BLaER1 (cell line): ENCODE results near the gene ZCWPW2.

Experiments used
- H3K27ac ChIP-seq: shearing (Covaris generic); formaldehyde crosslinking; 2 replicates; pipeline ENCODE4 v1.8.1; 2022
- H3K27me3 ChIP-seq: shearing (Covaris generic); formaldehyde crosslinking; 2 replicates; pipeline ENCODE4 v1.8.1; 2022
- H3K36me3 ChIP-seq: shearing (Covaris generic); formaldehyde crosslinking; 2 replicates; pipeline ENCODE4 v1.8.1; 2022
- H3K4me1 ChIP-seq: shearing (Covaris generic); formaldehyde crosslinking; 2 replicates; pipeline ENCODE4 v1.8.1; 2022
- H3K4me2 ChIP-seq: shearing (Covaris generic); formaldehyde crosslinking; 2 replicates; pipeline ENCODE4 v1.8.1; 2022
- H3K4me3 ChIP-seq: shearing (Covaris generic); formaldehyde crosslinking; 2 replicates; pipeline ENCODE4 v1.8.1; 2022
- H3K9ac ChIP-seq: shearing (Covaris generic); formaldehyde crosslinking; 2 replicates; pipeline ENCODE4 v1.8.1; 2022
- H3K9me3 ChIP-seq: shearing (Covaris generic); formaldehyde crosslinking; 2 replicates; pipeline ENCODE4 v1.8.1; 2022
- H4K20me1 ChIP-seq: shearing (Covaris generic); formaldehyde crosslinking; 2 replicates; pipeline ENCODE4 v1.8.1; 2022
- Cebpa-rat ChIP-seq: shearing (Covaris generic); IDR thresholded peaks from 2 replicates; pipeline ENCODE4 v1.8.1; 2022

Gene ZCWPW2

DNA sequence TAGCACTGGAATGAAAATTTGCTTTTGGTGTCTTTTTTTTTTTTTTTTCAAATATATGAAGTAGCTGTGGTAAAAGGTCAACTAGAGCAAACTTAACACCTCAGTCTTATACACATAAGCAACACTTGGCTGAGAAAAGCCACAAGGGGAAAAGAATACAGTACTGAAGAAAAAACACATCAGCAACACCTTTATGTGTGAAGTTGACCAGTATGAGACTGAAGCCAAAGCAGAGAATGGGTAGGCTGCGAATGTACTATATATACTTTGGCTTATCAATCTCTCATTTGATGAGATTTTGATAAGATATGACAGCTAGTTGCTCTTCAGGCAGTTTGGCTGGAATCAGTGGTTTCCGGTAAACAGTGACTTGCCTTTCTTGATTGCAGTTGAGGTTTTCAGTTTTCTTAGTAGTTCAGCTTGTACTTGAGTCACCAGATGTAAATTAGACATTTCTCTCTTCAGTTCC, 22.0 kb upstream of the ZCWPW2 start:
- Histone ChIP-seq H4K20me1 (no peaks in the 10 kb centered on the region), H3K27ac (no peak overlapping the region; the same call in 1 of the 2 replicates), H3K4me1 (peaks cover 88% of the 10 kb centered on the region), H3K9ac (no peak overlapping the region), H3K36me3 (peaks cover 23% of the 10 kb centered on the region), H3K9me3 (no peaks in the 10 kb centered on the region), H3K4me2 (peak overlapping the region; percentile 50), H3K4me3 (no peak overlapping the region), H3K27me3 (no peaks in the 10 kb centered on the region)
- no peak for TF ChIP-seq Cebpa-rat

DNA sequence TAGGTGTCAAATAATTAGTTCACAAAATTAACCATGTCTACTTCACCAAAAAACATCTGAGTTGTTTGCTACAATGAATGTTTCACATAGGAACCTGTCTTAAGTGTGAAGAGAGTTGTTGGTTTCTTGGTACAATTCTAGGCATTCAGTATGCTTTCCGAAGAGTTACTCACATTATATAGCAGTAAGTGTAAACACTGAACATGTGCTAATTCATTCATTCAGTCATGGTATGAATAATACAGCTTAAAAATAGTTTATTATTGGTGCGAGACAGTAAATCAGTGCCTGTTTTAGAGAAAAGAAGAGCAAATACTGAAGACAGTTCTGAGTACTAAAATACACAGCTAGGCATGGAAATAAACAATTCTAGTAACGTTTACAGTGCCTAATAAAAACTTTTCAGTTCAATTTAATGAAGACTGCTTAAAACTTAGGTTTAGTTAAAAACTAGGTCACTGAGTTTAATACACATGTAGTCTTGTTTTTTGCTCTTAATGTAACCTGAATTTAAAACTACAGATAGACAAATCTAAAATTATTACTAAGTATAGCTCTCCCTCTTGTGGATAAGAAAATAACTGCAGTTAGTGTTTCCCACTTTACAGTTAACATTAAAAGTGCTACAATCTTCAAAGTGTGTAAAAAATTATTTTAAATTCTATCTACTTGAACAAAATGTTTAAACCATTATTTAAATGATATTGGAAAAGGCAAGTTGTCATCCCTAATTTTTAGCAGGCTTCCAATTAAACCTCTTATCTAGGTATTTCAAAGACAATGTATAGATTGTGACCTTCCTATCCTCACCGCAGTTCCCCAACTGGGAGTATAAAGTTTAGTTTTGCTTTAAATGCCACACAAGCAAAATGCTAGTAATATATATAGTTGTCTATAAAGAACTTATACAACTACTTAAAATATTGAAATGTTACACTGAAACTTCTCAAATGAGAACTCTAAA, 20.1 kb upstream of the ZCWPW2 start:
- peaks cover 23% of the 10 kb centered on the region for H3K36me3 ChIP-seq
- no peak for TF ChIP-seq Cebpa-rat
- H3K4me1 ChIP-seq: peaks cover 72% of the 10 kb centered on the region
- no peak overlapping the region for H3K4me3 ChIP-seq
- no peak overlapping the region; the same call in 1 of the 2 replicates for H3K27ac ChIP-seq
- H3K9ac ChIP-seq: no peak overlapping the region
- no peaks in the 10 kb centered on the region for H4K20me1 ChIP-seq
- no peaks in the 10 kb centered on the region for H3K27me3 ChIP-seq
- H3K4me2 ChIP-seq: peak overlapping the region; percentile 10; the same call in 1 of the 2 replicates
- H3K9me3 ChIP-seq: no peaks in the 10 kb centered on the region

- H3K4me3 ChIP-seq: no peak overlapping the region
These were observed 14.0 kb upstream of the ZCWPW2 start for GRCh38 chr3:28334552-28334951.

GRCh38 chr3:28335246-28335645, 13.3 kb upstream of the ZCWPW2 start:
- Histone ChIP-seq H3K4me2 (0 out of 2 replicates have a peak overlapping the region, but pooled peaks have one; percentile 4), H3K27ac (no peak overlapping the region), H3K9ac (no peak overlapping the region), H3K4me3 (no peak overlapping the region), H3K4me1 (peaks cover 21% of the 10 kb centered on the region), H4K20me1 (no peaks in the 10 kb centered on the region), H3K27me3 (no peaks in the 10 kb centered on the region), H3K9me3 (no peaks in the 10 kb centered on the region), H3K36me3 (peaks cover 35% of the 10 kb centered on the region)
- no peak for TF ChIP-seq Cebpa-rat

More at GRCh38 chr3:28334552-28334951, 14.0 kb upstream of the ZCWPW2 start:
- Histone ChIP-seq H3K9ac (no peak overlapping the region), H3K36me3 (peaks cover 32% of the 10 kb centered on the region), H3K27ac (no peak overlapping the region), H4K20me1 (no peaks in the 10 kb centered on the region), H3K4me2 (no peak overlapping the region), H3K9me3 (no peaks in the 10 kb centered on the region), H3K27me3 (no peaks in the 10 kb centered on the region), H3K4me1 (peaks cover 27% of the 10 kb centered on the region)
- no peak for TF ChIP-seq Cebpa-rat

DNA sequence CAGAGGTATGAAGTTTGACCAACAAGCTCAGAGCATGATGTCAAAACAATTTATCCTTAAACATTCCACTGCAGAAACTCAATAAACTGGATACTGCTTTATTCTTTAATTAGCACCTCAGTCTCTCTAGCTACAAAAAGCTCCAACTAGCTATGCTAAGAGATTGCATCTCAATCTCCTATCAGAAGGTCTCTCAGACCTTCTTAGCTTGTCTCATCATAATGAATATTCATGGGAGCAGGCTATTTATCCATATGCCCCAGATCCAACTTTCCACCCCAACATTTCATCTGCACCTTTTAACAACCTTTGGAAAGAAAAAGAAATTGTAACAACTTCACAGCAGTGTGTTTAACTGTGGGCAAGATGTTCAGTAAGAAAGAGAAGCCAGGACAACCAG, 11.3 kb upstream of the ZCWPW2 start:
- H3K4me2 ChIP-seq: no peak overlapping the region
- H3K27me3 ChIP-seq: no peaks in the 10 kb centered on the region
- peaks cover 14% of the 10 kb centered on the region for H3K4me1 ChIP-seq
- no peaks in the 10 kb centered on the region for H4K20me1 ChIP-seq
- TF ChIP-seq Cebpa-rat: no peak
- no peak overlapping the region for H3K27ac ChIP-seq
- no peak overlapping the region for H3K9ac ChIP-seq
- H3K4me3 ChIP-seq: no peak overlapping the region
- no peaks in the 10 kb centered on the region for H3K9me3 ChIP-seq
- H3K36me3 ChIP-seq: peaks cover 33% of the 10 kb centered on the region

DNA sequence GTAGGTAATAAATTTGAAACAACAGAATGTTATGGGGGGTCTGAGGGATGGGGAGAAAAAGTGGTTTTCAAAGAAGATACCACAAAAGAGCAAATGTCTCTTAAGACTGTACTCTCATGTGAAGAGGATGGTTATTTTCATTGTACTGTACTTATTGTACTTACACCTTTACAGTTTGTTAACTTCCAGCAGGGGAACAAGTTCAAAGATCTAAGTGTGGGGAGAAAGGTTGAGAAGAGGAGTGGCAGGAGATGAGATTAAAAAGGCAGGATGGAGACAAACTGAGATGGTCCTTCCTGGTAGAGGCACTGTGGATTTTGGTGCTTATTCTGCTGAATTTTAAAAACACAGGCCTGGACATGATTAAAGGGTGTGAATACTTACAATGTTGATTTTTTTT, 5.4 kb upstream of the ZCWPW2 start:
- H3K4me2 ChIP-seq: no peak overlapping the region
- H3K4me3 ChIP-seq: no peak overlapping the region
- no peaks in the 10 kb centered on the region for H3K9me3 ChIP-seq
- no peak overlapping the region for H3K9ac ChIP-seq
- peaks cover 33% of the 10 kb centered on the region for H3K4me1 ChIP-seq
- peaks cover 14% of the 10 kb centered on the region for H3K36me3 ChIP-seq
- 0 out of 2 replicates have a peak, but pooled peaks cover 5% of the 10 kb centered on the region for H4K20me1 ChIP-seq
- no peak for TF ChIP-seq Cebpa-rat
- no peaks in the 10 kb centered on the region for H3K27me3 ChIP-seq
- no peak overlapping the region for H3K27ac ChIP-seq

DNA sequence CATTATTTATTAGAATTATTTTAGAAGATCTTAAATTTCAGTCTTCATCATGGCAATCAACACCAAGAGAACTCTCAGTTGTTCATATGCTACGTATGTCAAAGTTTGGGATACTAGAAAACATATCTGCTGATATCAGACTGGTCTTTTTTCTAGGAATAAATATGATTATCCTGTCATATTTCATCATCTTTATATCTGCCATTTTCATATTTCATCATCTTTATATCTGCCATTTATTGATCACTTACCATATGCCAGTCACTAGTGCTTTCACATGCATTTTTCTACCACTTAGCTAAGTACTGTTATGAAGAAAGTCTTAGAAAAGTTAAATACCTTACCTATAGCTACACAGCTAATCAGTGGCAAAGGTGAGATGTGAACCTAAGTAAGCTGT, 2.8 kb upstream of the ZCWPW2 start:
- Histone ChIP-seq H3K27me3 (no peaks in the 10 kb centered on the region), H3K4me2 (peak overlapping the region; percentile 88), H3K27ac (no peak overlapping the region), H3K9ac (no peak overlapping the region), H3K9me3 (peaks cover under 1% of the 10 kb centered on the region; the same call in 1 of the 2 replicates), H3K4me1 (peaks cover 42% of the 10 kb centered on the region), H3K4me3 (peak overlapping the region; percentile 90; the same call in 1 of the 2 replicates), H4K20me1 (0 out of 2 replicates have a peak, but pooled peaks cover 5% of the 10 kb centered on the region), H3K36me3 (no peaks in the 10 kb centered on the region; the same call in 1 of the 2 replicates)
- no peak for TF ChIP-seq Cebpa-rat

DNA sequence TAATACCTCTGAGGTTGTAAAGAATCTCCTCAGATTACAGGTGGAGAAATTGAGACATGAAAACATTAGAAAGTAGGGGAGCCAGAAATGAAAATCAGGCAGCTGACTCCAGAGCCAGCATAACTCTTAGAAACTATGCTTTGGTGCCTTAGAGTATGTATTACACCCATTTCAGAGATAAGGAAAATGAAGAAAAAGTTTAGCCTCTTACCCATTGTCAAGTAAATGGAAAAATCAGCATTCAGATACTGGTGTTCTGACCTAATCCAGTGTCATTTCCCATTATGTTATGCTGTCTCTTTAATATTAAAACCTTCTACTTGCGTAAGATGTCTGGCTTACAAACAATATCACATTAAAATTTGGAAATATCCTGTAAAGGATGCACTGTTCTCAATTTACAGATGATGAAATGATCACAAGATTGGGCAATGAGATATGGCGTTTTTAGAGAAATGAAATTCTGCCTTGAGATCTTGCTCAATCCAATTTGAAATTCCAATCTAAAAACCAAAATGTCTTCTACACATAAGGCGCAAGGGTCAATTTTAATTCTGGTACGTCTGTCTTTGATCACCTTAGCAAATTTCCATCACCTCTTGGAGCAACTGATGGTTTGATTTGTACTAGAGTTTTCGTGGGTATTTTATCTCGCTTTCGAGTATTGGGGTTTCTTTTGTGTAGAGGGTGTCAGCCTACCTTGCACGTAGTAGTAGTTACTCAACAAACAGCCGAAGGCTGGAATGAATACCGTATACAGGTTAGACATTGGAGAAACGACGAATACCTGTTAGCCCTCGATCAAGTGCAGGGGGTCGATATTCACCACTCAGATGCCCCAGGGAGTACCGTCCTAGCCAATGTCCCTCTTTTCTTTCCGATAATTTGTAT, 902 bp upstream of the ZCWPW2 start:
- Histone ChIP-seq H3K36me3 (peaks cover 11% of the 10 kb centered on the region), H3K27ac (peak overlapping the region; percentile 98), H3K9me3 (peaks cover 18% of the 10 kb centered on the region), H3K27me3 (no peaks in the 10 kb centered on the region), H3K4me1 (peaks cover 42% of the 10 kb centered on the region), H3K4me3 (peak overlapping the region; percentile 90), H3K4me2 (peak overlapping the region; percentile 88), H3K9ac (peak overlapping the region; percentile 96), H4K20me1 (0 out of 2 replicates have a peak, but pooled peaks cover 5% of the 10 kb centered on the region)
- no peak for TF ChIP-seq Cebpa-rat

GRCh38 chr3:28348265-28348628, 274 bp upstream of the ZCWPW2 start:
- H3K4me3 ChIP-seq: peak overlapping the region; percentile 90
- H4K20me1 ChIP-seq: 0 out of 2 replicates have a peak, but pooled peaks cover 3% of the 10 kb centered on the region
- peak overlapping the region; percentile 98 for H3K27ac ChIP-seq
- H3K9ac ChIP-seq: peak overlapping the region; percentile 96
- no peak for TF ChIP-seq Cebpa-rat
- H3K36me3 ChIP-seq: peaks cover 17% of the 10 kb centered on the region
- H3K4me1 ChIP-seq: peaks cover 42% of the 10 kb centered on the region
- peak overlapping the region; percentile 88 for H3K4me2 ChIP-seq
- H3K27me3 ChIP-seq: no peaks in the 10 kb centered on the region
- H3K9me3 ChIP-seq: peaks cover 24% of the 10 kb centered on the region
